ENCODE data around the gene MB.

GRCh38 chr22:35633520-35633919 is 16.4 kb upstream of the MB start:
- TF ChIP-seq CTCF (conservative IDR thresholded peaks at IDR 0.05; ENCODE audit: low read length) (no peak), EZH2phosphoT487 (IDR thresholded peaks at IDR 0.05; ENCODE audit: borderline replicate concordance, low read depth, low read length) (no peak)

Data from OCI-LY7 (cell line).